Measurements from ENCODE around the gene AMT. TPM values are rescaled to one million over a fixed set of nuclear protein-coding genes. Genes with fewer than 3 reads are reported as not detected.
"Not testable (repeated sequence)": the region's sequence is repeated elsewhere in the genome, so short reads cannot be mapped to it uniquely, and the experiment has no call there.

Gene AMT
- total RNA-seq, 1 donor from 2014 or later: 30.5 TPM

DNA sequence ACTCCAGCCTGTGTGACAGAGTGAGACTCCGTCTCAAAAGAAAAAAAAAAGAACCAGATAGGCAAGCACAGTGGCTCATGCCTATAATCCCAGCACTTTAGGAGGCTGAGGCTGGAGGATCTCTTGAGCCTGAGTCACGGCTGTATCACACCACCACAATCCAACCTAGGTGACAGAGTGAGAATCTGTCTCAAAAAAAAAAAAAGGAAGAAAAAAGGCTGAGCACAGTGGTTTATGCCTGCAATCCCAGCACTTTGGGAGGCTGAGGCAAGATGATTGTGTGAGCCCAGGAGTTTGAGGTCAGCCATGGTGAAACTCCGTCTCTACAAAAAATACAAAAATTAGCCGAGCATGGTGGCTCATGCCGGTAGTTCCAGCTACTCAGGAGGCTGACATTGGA is 12.5 kb upstream of the AMT start:
- ATAC-seq (no peak), DNase-seq (no peak)
- intact Hi-C loops (cut with micrococcal nuclease): no loop called here

DNA sequence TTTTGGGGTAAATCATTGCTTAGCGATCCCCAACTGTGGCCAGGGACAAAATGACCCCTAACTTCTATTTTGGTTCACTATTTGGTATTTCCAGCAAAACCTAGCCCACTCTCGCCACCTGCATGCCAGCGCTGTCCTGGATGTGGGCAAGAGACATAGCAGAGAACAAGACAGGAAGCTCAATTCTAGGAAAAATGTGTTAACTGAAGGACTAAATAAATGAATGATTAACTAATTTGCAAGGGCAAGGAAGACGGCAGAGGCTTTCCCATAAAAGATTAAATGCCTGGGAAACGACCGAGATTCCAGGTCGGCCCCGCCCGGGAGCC is 6.4 kb upstream of the AMT start:
- intact Hi-C loops (cut with micrococcal nuclease): no loop called here
- ATAC-seq (peak; percentile 1), DNase-seq (no peak)

DNA sequence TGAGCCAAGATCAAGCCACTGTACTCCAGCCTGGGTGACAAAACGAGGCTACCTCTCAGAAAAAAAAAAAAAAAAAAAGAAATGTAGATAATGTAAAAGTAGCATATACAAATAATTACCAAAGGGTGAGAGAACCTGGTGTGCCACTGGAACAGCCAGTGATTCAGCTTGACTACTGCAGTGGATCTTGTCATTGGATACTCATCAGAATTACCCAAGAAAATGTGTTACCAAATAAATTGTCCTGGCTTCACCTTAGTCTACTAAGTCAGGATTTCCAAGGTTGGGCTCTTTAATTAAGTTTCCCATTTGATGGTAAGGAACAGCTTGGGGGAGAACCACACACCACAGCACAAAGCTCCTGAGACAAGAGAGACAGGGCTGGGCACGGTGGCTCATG is 5.3 kb upstream of the AMT start:
- no peak for DNase-seq
- intact Hi-C loops (cut with micrococcal nuclease): no loop called here
- ATAC-seq: no peak

- no peak for DNase-seq
- no peak for ATAC-seq
- intact Hi-C loops (cut with micrococcal nuclease): no loop called here
These were observed 2.5 kb upstream of the AMT start for GRCh38 chr3:49424816-49425215.

- DNase-seq: peak; percentile 41
- intact Hi-C loops (cut with micrococcal nuclease): no loop called here
- ATAC-seq: peak; percentile 41
These were observed 339 bp downstream of the AMT start for GRCh38 chr3:49421890-49422378.

GRCh38 chr3:49417516-49418120 is 4.7 kb downstream of the AMT start:
- ATAC-seq: no peak
- intact Hi-C loops (cut with micrococcal nuclease): no loop called here
- no peak for DNase-seq

GRCh38 chr3:49416867-49417266 is 5.4 kb downstream of the AMT start:
- DNase-seq: no peak
- intact Hi-C loops (cut with micrococcal nuclease): no loop called here

GRCh38 chr3:49415931-49416601 is 6.2 kb downstream of the AMT start:
- ATAC-seq: no peak
- DNase-seq: no peak
- intact Hi-C loops (cut with micrococcal nuclease): no loop called here

More at GRCh38 chr3:49416867-49417266, 5.4 kb downstream of the AMT start:
- ATAC-seq: no peak

DNA sequence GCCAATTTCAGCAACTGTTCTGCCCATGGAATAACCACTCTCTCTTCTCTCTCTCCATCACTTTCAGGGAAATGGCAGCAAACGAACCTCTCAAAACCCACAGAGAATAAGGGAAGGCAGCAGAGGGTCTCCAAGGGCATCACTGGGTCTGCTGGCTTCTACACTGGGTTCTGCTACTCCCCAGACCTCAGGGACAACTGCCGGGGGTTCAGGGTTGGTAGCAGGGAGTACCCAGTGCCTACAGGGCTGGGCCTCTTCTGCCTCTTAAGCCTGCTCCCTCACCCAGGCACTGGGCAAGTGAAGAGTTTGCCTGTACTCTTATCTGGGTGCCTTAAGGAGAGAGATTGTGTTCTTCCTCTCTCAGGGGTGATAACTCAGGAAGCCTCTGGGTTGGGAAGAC is 7.5 kb downstream of the AMT start:
- intact Hi-C loops (cut with micrococcal nuclease): no loop called here
- ATAC-seq (no peak), DNase-seq (no peak)

DNA sequence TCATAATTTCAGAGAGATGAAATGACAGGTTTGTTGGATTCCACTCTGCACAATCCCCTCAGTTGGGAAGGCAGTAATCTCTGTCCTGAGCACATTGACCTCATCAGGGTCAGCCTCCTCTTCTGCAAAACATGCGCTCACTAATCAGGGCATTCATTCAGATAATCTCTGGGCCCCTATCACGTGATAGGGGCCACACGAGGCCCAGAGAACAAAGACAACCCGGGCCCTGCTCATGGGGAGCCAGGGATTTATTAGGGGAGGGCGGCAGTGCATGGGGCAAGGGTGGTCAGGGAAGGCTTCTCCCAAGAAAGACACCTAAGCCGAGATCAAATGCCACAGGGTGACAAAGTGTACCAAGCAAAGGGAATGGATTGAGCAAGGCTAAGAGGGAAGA is 8.9 kb downstream of the AMT start:
- no peak for DNase-seq
- no peak for ATAC-seq
- intact Hi-C loops (cut with micrococcal nuclease): no loop called here

GRCh38 chr3:49412632-49413337 is 9.5 kb downstream of the AMT start:
- intact Hi-C loops (cut with micrococcal nuclease): no loop called here

GRCh38 chr3:49411968-49412631 is 10.2 kb downstream of the AMT start, which contains the start of the genes RHOA and TCTA:
RHOA (minus strand) TSS chr3:49411976; CDS start chr3:49375589, 36,387 bp downstream.
TCTA (plus strand) TSS chr3:49412423; CDS start chr3:49412427, 4 bp downstream.
- peak; percentile 95 for ATAC-seq
- intact Hi-C loops (cut with micrococcal nuclease): no loop called here

More at GRCh38 chr3:49412632-49413337, 9.5 kb downstream of the AMT start:
- DNase-seq (no peak), ATAC-seq (no peak)

GRCh38 chr3:49411535-49411967 is 10.7 kb downstream of the AMT start:
- intact Hi-C loops (cut with micrococcal nuclease): no loop called here
- ATAC-seq (peak; percentile 26), DNase-seq (peak; percentile 77)

More at GRCh38 chr3:49411968-49412631, 10.2 kb downstream of the AMT start, which contains the start of the genes RHOA and TCTA:
- DNase-seq: peak; percentile 100

- DNase-seq (no peak), ATAC-seq (no peak)
- intact Hi-C loops (cut with micrococcal nuclease): no loop called here
These were observed 11.3 kb downstream of the AMT start for GRCh38 chr3:49410846-49411534.

DNA sequence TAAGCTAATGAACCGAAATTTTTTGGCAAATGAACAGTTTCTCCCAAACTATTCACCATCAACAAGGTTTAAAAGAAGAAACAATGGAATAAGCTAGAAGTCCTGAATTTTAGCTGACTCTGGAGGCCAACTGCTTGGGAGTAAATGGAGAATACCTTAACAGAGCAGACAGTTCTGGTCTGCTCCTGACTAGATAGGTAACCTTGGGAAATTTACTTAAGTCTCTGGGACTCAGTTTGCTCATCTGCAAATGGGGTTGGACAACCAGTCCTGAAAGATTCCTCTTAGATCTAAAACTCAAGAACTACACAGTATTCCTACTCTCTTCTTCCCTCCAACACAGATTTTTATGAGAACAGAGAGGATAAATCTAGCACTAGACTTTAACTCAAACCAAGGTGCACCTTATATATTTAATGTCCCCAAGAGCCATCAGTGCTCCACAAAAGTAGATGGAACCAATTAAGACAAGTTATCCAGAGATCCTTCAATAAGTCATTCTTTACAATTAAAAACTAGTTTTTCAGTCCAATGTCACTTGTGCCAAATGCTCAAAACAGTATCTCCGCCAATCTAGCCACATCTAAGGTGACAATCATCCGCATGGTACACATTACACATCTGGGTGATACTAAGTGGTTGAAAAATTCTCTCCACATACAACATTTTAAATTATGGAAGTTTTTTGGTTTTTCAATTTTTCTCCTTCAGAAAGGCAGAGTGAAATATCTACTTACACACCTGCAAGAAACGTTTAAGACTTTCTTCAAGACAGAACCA is 12.0 kb downstream of the AMT start:
- intact Hi-C loops (cut with micrococcal nuclease): no loop called here
- ATAC-seq: no peak
- DNase-seq: no peak

DNA sequence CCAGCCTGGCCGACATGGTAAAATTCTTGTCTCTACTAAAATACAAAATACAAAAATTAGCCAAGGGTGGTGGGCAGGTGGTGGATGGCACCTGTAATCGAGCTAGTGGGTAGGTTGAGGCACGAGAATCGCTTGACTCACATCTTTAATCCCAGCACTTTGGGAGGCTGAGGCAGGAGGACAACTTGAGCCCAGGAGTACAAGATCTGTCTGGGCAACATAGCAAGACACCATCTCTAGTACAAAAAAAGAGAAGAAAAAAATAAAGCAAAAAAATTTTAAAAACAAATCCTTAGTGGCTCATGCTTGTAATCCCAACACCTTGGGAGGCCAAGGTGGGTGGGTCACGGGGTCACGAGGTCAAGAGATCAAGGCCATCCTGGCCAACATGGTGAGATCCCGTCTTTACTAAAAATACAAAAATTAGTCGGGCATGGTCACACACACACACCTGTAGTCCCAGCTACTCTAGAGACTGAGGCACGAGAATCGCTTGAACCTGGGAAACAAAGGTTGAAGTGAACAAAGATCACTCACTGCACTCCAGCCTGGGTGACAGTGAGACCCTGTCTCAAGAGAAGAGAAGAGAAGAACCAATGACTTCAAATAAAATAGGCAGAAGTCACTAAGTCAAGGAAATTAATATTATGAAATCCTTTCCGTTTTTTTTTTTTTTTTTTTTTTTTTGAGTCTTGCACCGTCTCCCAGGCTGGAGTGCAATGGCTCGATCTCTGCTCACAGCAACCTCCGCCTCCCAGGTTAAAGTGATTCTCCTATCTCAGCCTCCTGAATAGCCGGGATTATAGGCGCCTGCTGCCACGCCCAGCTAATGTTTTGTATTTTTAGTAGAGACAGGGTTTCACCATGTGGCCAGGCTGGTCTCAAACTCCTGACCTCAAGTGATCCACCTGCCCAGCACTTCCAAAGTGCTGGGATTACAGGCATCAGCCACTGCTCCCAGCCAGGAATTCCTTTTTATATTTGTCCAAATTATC is 15.4 kb downstream of the AMT start:
- intact Hi-C loops (cut with micrococcal nuclease): no loop called here
- DNase-seq (no peak), ATAC-seq (no peak)

DNA sequence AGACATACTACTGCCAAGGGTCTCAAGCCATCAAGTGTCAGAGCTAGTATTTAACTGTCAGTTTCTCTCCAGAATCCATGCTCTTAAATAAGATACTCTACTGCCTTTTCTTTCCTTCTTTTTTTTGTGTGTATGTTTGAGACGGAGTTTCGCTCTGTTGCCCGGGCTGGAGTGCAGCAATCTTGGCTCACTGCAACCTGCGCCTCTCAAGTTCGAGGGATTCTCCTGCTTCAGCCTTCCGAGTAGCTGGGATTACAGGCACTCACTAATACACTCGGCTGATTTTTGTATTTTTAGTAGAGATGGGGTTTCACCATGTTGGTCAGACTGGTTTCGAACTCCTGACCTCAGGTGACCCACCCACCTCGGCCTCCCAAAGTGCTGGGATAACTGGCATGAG is 16.7 kb downstream of the AMT start:
- DNase-seq; intact Hi-C loops (cut with micrococcal nuclease): not testable (repeated sequence)
- peak; percentile 14 for ATAC-seq
